Stimulated activated CD4-positive, alpha-beta T cell treated with anti-CD3 and anti-CD28 coated beads, Interleukin-15, amount 100 ng/mL, for 48 hours (primary cell): ENCODE data around the gene RNF141.

Source experiments
- DNase-seq, 2 donors: peaks; one replicate each; pipeline ENCODE4 v3.0.0-alpha.2; 2020; ENCODE audit warnings: low read depth in 2 of 2

RNF141 gene

DNA sequence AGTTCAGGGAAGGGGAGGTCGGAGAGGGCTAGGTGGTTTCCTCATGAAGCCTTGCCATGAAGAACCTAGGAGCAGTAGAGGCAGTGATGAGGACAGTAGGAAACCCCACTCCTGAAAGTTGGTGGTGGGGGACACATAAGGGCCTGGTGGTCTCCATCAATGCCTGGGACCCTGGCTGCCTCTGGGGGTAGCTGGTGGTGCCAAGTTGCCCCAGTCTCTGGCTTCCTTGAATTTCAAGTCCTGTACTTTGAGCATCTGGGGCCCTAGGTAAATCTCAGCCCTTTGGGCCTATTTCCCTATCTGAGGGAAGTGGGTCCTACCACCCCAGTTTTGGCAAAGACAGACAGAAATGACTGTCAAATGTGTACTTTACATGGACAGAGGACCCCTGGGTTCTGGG, 57.8 kb downstream of the RNF141 start:
- DNase-seq, result no peak

DNA sequence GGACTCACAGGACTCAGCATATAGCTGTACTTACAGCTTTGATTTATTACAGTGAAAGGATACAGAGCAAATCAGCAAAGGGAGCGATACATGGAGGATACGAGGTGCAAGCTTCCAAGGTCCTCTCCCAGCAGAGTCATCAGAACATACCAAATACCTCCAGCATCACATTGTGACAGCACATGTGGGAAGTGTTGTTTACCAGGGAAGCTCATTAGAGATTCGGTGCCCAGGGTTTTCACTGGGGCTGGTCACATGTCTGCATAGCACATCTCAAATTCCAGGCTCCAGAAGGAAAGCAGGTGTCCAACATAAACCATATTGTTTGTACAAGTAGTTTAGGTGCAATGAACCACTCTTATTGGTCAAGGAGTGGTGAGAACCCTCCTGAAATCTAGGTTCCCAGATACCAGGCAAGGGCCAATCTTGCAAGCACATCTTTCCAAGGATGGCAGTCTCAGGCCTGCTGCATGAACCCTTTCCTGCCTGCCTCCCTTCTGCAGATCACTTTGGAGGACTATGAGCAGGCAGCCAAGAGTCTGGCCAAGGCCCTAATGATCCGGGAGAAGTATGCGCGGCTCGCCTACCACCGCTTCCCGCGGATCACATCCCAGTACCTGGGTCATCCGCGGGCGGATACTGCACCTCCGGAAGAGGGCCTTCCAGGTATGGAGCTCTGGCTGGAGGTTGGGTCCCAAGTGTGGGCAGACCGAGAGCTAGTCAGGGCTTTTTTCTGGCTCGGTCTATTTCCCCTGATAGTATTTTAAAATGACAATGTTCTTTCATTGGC, 59.2 kb downstream of the RNF141 start:
- no peak for DNase-seq

- no peak for DNase-seq
Observed at GRCh38 chr11:10480760-10481159, 60.2 kb downstream of the RNF141 start.

GRCh38 chr11:10480026-10480425, 61.0 kb downstream of the RNF141 start:
- DNase-seq, result no peak

DNA sequence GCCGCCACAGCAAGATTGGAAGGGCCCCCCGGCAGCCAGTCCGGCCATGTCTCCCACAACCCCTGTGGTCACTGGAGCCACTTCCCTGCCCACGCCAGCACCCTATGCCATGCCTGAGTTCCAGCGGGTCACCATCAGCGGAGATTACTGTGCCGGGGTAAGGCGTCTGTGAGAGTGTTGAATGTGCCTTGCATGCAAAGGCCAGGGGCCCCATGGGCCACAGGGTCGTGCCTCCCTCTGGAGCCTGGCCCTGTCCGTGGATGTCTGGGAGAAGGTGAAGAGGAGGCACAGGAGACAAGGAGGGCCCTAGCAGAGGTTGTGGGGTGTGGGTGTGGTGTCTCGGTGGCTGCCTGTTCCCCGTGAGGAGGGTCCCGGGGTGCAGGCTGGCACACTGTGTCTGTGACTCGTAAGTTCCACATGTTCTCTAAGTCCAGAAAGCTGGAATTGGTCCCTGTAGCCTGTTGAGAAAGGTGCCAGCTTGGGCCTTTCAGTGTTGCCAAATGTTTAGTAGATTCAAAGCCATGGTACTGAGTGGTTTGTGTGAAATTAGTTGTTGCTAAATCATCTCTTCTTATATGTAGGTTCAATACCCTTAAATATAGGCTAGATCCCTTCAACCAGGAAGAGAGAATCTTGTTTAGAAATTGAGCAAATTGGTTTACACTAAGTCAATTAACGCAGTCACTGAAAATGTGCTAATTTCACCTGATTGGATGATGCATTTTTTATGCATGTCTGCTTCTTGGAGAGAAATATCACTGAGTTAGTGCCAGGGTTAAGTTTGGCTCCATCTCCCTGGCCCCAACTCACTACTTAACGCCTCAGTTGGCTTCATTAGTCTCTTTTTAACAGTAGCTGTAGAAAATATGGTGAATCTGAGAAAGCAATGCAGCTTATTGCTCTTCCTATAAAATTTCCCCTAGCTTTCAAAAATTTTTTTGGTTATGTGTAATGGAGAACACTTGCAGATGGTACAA, 62.1 kb downstream of the RNF141 start:
- DNase-seq, result no peak

GRCh38 chr11:10478066-10478465, 62.9 kb downstream of the RNF141 start:
- DNase-seq, result no peak

GRCh38 chr11:10477690-10478046, 63.3 kb downstream of the RNF141 start:
- DNase-seq, result no peak

- no peak for DNase-seq
Observed at GRCh38 chr11:10476927-10477689, 63.9 kb downstream of the RNF141 start.

DNA sequence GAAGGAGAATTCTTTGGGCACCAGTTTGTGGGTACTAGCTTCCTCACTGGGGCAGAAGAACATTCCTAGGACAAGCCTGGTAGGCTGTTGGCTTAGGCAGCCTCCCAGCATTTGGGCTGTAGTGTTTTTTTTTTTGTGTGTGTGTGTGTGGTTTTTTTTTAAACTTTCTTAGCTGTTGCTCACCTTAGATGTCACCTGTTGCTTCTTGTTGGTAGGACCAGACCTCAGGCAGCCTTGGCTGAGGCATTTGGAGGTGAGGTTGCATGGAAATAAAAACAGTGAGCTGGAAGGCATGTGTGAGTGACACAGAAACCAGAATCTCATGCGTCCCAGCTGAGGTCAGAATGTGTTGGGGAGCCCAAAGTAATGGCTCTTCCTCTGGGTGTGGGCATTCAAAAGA, 64.6 kb downstream of the RNF141 start:
- no peak for DNase-seq

- no peak for DNase-seq
Observed at GRCh38 chr11:10474551-10474950, 66.4 kb downstream of the RNF141 start.

- DNase-seq, result no peak
Observed at GRCh38 chr11:10473371-10473770, 67.6 kb downstream of the RNF141 start.

DNA sequence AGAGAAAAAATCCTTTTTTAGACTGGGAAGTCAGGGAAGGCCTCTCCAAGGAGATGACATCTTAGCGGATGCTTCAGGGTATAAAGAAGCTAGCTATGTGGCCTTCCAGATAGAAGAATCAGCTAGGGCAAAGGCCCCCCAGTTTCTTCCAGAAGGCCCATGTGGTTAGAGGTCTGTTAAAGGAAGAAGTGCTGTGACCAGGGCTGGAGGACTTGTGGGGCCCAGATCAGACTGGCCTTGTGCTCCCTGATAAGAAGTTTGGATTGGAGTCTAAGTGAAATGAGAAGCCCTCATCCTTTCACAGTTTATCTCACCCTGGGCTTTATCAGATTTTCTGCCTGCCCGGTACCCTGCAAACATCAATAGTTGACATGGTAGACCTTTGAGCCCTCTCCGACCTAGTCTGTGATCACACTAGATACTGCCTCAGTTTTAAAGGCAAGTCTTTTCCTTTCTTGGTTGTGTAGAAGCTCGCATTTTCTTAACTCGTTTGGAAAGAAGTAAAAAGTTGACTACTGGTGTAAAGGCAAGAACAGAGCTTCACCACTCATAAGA, 78.2 kb downstream of the RNF141 start:
- no peak for DNase-seq
